Smooth muscle cell (in vitro differentiated cells): ENCODE results near the gene ARTN. TPM values are rescaled to one million over a fixed set of nuclear protein-coding genes. Genes with fewer than 3 reads are reported as not detected.

Experiments used
- DNase-seq: peaks from one replicate; lab custom pipeline; 2025; ENCODE audit not compliant: unreplicated experiment; lab: John Stamatoyannopoulos, UW
- H2AFZ ChIP-seq: fragments of 200-600 bp; sonication (generic); 2 replicates; pipeline ENCODE4 v1.6.0; 2016; ENCODE audit warnings: antibody characterized with exemption, low read depth, mild to moderate bottlenecking
- H3F3A ChIP-seq: fragments of 200-600 bp; sonication (generic); 2 replicates; pipeline ENCODE4 v1.6.0; 2017; ENCODE audit warnings: antibody characterized with exemption, low read depth
- H3K27ac ChIP-seq: fragments of 200-600 bp; sonication (generic); 2 replicates; pipeline ENCODE4 v1.5.1; 2016; ENCODE audit warnings: low read depth, mild to moderate bottlenecking
- H3K27me3 ChIP-seq: fragments of 200-600 bp; sonication (generic); 2 replicates; pipeline ENCODE4 v1.6.1; 2016; ENCODE audit warnings: low read depth, mild to moderate bottlenecking
- H3K36me3 ChIP-seq: fragments of 200-600 bp; sonication (generic); 2 replicates; pipeline ENCODE4 v1.5.1; 2016; ENCODE audit warnings: low read depth
- H3K4me1 ChIP-seq: fragments of 200-600 bp; sonication (generic); 2 replicates; pipeline ENCODE4 v1.5.1; 2016; ENCODE audit warnings: low read depth
- H3K4me2 ChIP-seq: fragments of 200-600 bp; sonication (generic); 2 replicates; pipeline ENCODE4 v1.6.0; 2016; ENCODE audit warnings: mild to moderate bottlenecking
- H3K4me3 ChIP-seq: fragments of 200-600 bp; sonication (generic); 2 replicates; pipeline ENCODE4 v1.5.1; 2016; ENCODE audit warnings: mild to moderate bottlenecking
- H3K79me2 ChIP-seq: fragments of 200-600 bp; sonication (generic); 2 replicates; pipeline ENCODE4 v1.6.0; 2016; ENCODE audit warnings: low read depth, mild to moderate bottlenecking
- H3K9ac ChIP-seq: fragments of 200-600 bp; sonication (generic); 2 replicates; pipeline ENCODE4 v1.6.0; 2016; ENCODE audit warnings: low read depth
- H3K9me3 ChIP-seq: fragments of 200-600 bp; sonication (generic); replicated peaks from 2 replicates; pipeline ENCODE4 v1.5.1; 2016; ENCODE audit warnings: low read depth
- H4K20me1 ChIP-seq: fragments of 200-600 bp; sonication (generic); 2 replicates; pipeline ENCODE4 v1.6.0; 2016; ENCODE audit warnings: low read depth
- CTCF ChIP-seq: fragments of 200-600 bp; sonication (generic); IDR thresholded peaks from 2 replicates; pipeline ENCODE4 v1.5.1; 2017; ENCODE audit warnings: borderline replicate concordance, mild to moderate bottlenecking, antibody characterized with exemption; ENCODE audit not compliant: insufficient read depth, poor library complexity, severe bottlenecking
- WGBS: methylation state at CpG from one replicate; pipeline ENCODE4 v1.1.7; 2016; ENCODE audit warnings: low lambda C conversion rate; 5-methylcytosine and 5-hydroxymethylcytosine counted together
- polyA plus RNA-seq: library from polyadenylated mRNA; unstranded; fragments of >200 nt; fragmentation: Nextera tagmentation; extraction: Ambion mirVana; gene quantifications from 2 replicates; pipeline ENCODE4 v1.2.1, GENCODE V29; 2016
- total RNA-seq: library from RNA; depleted of rRNA; stranded (reverse); fragments of >200 nt; gene quantifications from 2 replicates; pipeline ENCODE4 v1.2.3, GENCODE V29; 2014

Gene ARTN
- total and polyA plus RNA-seq, 2 experiments from 2014 or later: 0.27 to 0.36 TPM

GRCh38 chr1:43938892-43939587 is 5.4 kb downstream of the ARTN start:
- peaks cover 25% of the 10 kb centered on the region for H3K27me3 ChIP-seq
- H3K4me2 ChIP-seq: no peak overlapping the region
- no peaks in the 10 kb centered on the region for H4K20me1 ChIP-seq
- no peaks in the 10 kb centered on the region for H3K9me3 ChIP-seq
- WGBS: 82% methylated on average over 3 of the region's 3 CpGs
- H3K79me2 ChIP-seq: no peaks in the 10 kb centered on the region
- no peaks in the 10 kb centered on the region for H3K4me1 ChIP-seq
- no peak overlapping the region for H3K9ac ChIP-seq
- H3K36me3 ChIP-seq: no peaks in the 10 kb centered on the region
- TF ChIP-seq CTCF: no peak
- H3F3A ChIP-seq: no peaks in the 10 kb centered on the region
- H3K4me3 ChIP-seq: no peak overlapping the region
- H3K27ac ChIP-seq: no peak overlapping the region
- H2AFZ ChIP-seq: no peak overlapping the region
- DNase-seq: no peak

DNA sequence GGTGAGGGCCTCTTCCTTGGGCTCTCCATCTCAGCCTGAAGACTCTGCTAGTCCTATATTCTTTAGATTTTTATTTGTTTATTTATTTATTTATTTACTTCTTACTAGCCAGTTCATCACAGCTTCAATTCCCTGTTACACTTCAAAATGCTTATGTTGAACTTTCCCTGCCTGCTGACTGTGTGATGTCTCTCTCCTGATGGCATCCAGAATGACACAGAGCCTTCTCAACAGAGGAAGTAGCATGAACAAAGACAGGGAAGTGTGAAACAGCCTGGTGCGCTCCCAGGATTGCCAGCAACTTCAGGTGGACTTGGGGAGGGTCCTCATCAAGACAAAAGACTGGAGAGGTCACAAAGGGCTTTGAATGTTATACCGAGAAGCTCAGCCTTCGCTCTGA is 8.8 kb downstream of the ARTN start:
- H3K4me1 ChIP-seq: peaks cover 2% of the 10 kb centered on the region
- no peaks in the 10 kb centered on the region for H3F3A ChIP-seq
- H3K9me3 ChIP-seq: no peaks in the 10 kb centered on the region
- H3K79me2 ChIP-seq: peaks cover 3% of the 10 kb centered on the region
- no peak overlapping the region for H3K4me2 ChIP-seq
- TF ChIP-seq CTCF: no peak
- no peaks in the 10 kb centered on the region for H3K36me3 ChIP-seq
- H3K4me3 ChIP-seq: no peak overlapping the region
- H3K27ac ChIP-seq: no peak overlapping the region
- whole genome bisulfite sequencing: 85% methylated on average over 3 of the region's 3 CpGs
- no peak for DNase-seq
- no peak overlapping the region for H2AFZ ChIP-seq
- peaks cover 11% of the 10 kb centered on the region for H3K27me3 ChIP-seq
- H4K20me1 ChIP-seq: no peaks in the 10 kb centered on the region
- H3K9ac ChIP-seq: no peak overlapping the region

GRCh38 chr1:43944860-43945259 is 11.3 kb downstream of the ARTN start:
- Histone ChIP-seq H3K79me2 (peaks cover 18% of the 10 kb centered on the region), H3K9me3 (no peaks in the 10 kb centered on the region), H3K27me3 (no peaks in the 10 kb centered on the region), H3K4me2 (no peak overlapping the region), H3K4me3 (no peak overlapping the region), H4K20me1 (peaks cover 5% of the 10 kb centered on the region), H3F3A (no peaks in the 10 kb centered on the region), H3K9ac (no peak overlapping the region), H3K4me1 (peaks cover 8% of the 10 kb centered on the region), H3K27ac (no peak overlapping the region), H2AFZ (no peak overlapping the region), H3K36me3 (no peaks in the 10 kb centered on the region)
- TF ChIP-seq CTCF: no peak
- WGBS: 100% methylated on average over 1 of the region's 1 CpG
- DNase-seq: no peak

DNA sequence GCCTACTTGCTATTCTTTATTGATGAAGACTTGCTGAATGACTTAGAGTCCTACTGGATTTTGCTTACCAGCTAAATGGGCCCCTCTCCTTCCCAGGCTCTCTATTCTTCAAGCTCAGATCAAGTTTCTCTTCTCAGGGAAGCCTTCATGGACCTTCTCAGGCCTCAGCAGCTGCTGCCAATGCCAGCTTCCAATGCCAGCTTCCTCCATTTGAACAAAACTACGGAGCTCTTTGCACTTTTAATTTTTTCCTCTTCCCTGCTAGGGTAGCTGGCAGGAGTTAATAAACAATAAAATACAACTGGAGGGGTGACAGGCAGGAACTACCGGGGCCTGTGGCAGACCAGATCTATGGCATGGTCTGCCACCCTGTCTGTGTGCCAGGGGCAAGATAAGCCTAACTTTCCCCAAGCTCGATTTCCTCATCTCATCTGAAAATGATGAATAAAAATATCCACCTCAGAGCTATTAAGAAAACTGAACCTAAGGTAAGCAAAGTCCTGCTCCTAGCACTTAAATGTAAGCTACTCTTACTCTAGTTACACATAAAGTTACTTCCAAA is 12.2 kb downstream of the ARTN start:
- Histone ChIP-seq H3K4me3 (peak overlapping the region; percentile 61), H4K20me1 (peaks cover 5% of the 10 kb centered on the region), H3K27ac (no peak overlapping the region), H3K4me2 (peak overlapping the region; percentile 99), H2AFZ (peak overlapping the region; percentile 63), H3K36me3 (no peaks in the 10 kb centered on the region), H3K27me3 (no peaks in the 10 kb centered on the region), H3F3A (no peaks in the 10 kb centered on the region), H3K9ac (no peak overlapping the region), H3K4me1 (peaks cover 8% of the 10 kb centered on the region), H3K9me3 (no peaks in the 10 kb centered on the region), H3K79me2 (peaks cover 23% of the 10 kb centered on the region)
- no peak for TF ChIP-seq CTCF
- no peak for DNase-seq
- WGBS: 82% methylated on average over 3 of the region's 3 CpGs
